ENCODE measurements around the gene RGMA.
A peak's percentile ranks its signal among the peaks of the same experiment; 100 is the strongest.
"Not testable (repeated sequence)": the region's sequence is repeated elsewhere in the genome, so short reads cannot be mapped to it uniquely, and the experiment has no call there.

The RGMA gene

GRCh38 chr15:93034512-93034911 is 54.5 kb downstream of the RGMA start:
- H3K27ac ChIP-seq: no peak overlapping the region
- TF ChIP-seq CTCF (conservative IDR thresholded peaks at IDR 0.05): no peak

GRCh38 chr15:93033434-93034045 is 55.5 kb downstream of the RGMA start:
- no peak for TF ChIP-seq CTCF (conservative IDR thresholded peaks at IDR 0.05)
- no peak overlapping the region for H3K27ac ChIP-seq

- H3K27ac ChIP-seq: not testable (repeated sequence)
Observed at GRCh38 chr15:93032515-93033206, 56.4 kb downstream of the RGMA start.

GRCh38 chr15:93031557-93032384 is 57.2 kb downstream of the RGMA start:
- not testable (repeated sequence) for H3K27ac ChIP-seq

GRCh38 chr15:93031103-93031464 is 57.9 kb downstream of the RGMA start:
- TF ChIP-seq CTCF (conservative IDR thresholded peaks at IDR 0.05): no peak
- peak overlapping the region; percentile 56; the same call in 1 of the 2 replicates for H3K27ac ChIP-seq

GRCh38 chr15:93030430-93031102 is 58.4 kb downstream of the RGMA start:
- TF ChIP-seq CTCF (conservative IDR thresholded peaks at IDR 0.05): peak; percentile 97
- peak overlapping the region; percentile 56 for H3K27ac ChIP-seq

GRCh38 chr15:93029836-93030429 is 59.1 kb downstream of the RGMA start:
- peak overlapping the region; percentile 56 for H3K27ac ChIP-seq
- no peak for TF ChIP-seq CTCF (conservative IDR thresholded peaks at IDR 0.05)
